Activated CD4-positive, CD25-positive, alpha-beta regulatory T cell treated with anti-CD3 and anti-CD28 coated beads, Interleukin-2, amount 50 U/mL, for 72 hours (primary cell): ENCODE measurements around the gene LDAF1.
A peak's percentile ranks its signal among the peaks of the same experiment; 100 is the strongest.
"Not testable (repeated sequence)": the region's sequence is repeated elsewhere in the genome, so short reads cannot be mapped to it uniquely, and the experiment has no call there.

ENCODE experiments used
- DNase-seq: peaks from one replicate; pipeline ENCODE4 v3.0.0; 2021

LDAF1 gene

DNA sequence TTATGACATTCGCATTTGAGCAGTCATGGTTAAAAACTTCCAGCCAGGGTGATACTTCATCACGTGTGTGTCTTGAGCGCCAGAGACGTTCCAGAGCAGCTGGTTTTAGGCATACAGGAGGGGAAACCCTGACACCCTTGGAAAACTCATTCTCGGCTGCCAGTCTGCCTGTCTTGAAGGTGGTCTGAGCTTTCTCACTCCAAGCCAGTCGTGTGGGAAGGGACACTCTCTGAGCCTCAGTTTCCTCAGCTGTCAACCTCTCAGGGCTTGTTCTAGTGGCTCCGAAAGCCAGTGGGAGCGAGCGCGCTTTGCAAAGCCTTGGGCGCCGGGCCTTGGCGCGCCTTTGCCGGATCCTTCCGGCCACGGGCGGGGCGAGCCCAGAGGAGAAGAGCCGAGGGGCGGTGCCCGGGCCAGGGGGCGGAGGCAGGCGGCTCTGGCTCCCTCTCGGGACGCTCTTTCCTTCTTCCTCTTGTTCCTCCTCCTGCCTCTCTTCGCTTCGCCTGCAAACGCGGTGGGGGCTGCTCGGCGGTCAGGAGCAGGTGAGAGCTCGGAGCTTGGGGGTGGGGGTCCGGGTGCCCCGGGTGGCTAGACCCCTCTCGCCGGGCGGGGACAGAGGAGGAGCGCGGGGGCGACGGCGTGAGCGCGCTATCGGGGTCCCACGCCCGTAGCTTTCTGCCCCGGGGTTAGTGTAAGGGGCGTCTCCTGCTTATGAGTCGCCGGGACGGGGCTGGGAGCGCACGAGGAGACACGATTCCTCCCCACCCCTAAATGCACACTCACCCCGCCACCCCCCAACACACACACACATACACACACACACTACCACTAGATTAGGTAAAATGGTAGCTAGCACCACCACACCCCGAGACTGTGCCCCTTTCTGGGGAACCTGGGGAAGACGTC, at the start of gene LDAF1:
Gene LDAF1 (plus strand): TSS at position 467 of the 903 bp plus-strand sequence. CDS start 2,509 bp downstream, outside the sequence.
- DNase-seq = peak; percentile 84

DNA sequence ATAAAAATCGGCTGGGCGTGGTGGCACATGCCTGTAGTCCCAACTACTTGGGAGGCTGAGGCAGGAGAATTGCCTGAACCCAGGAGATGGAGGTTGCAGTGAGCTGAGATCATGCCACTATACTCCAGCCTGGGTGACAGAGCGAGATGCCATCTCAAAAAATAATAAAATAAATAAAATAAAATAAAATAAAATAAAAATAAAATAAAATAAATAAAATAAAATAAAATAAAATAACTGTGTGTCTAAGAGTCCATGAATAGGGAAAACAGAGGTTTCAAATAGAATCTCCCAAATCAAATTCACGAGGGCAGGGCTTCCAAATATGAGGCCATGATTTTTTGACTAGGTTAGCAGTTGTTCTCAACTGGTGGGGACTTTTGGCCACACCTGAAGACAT, 42.9 kb upstream of the LDAF1 start:
- not testable (repeated sequence) for DNase-seq

DNA sequence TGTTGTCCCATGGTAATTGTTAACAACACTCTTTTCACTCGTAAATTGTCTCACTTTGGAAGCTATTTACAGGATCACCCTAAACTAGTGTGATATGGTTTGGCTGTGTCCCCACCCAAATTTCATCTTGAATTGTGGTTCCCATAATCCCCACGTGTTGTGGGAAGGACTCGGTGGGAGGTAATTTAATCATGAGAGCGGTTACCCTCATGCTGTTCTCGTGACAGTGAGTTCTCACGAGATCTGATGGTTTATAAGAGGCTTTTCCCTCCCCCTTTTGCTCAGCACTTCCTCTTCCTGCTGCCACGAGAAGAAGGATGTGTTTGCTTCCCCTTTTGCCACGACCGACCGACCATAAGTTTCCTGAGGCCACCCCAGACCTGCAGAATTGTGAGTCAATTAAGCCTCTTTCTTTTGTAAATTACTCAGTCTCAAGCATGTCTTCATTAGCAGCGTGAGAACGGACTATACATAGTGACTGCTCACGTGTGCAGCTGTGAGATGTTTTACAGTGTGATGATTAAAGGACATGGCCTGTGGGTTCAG, 42.3 kb upstream of the LDAF1 start:
- no peak for DNase-seq

DNA sequence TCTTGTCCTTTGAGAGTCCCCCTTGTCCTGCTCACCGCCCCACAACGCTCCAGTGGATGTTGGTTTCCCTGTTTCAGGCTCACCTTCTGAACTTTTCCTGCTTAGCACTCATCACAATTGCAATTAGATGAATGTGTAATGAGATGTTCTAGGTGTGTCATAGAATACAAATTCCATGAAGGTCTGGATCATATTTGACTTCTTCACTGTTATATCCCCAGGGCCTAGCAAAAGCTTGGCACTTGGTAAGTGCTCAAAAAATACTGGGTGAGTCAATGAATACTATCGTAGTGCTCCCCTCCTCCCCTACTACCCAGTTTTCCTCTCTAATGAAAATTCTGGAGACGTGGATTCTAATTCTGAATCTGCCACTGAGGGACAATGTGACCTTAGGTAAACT, 40.9 kb upstream of the LDAF1 start:
- no peak for DNase-seq

DNA sequence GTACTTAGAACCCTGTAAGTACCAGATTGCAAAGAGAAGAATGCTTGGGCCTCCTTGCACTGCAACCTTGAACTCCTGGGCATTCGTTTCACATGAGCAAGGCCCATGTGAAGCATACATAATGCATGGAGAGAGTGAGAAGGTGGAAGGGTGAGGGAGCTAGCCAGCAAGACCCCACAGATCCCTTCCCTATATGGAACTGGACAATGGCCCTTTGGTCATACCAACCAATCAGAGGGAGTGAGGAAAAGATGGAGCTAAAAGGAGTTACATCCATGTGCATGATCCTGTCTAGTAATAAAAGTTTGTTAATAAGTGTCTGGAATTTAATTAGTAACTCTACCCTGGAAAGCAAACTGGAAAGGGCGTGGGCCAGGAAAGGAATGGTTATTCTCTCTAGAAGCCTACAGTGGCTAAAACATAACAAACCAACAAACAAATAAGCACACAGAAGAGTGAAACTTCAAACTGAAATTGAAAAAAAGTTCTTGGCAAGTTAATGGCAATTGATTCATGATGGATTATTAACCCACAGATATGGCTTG, 37.4 kb upstream of the LDAF1 start:
- no peak for DNase-seq

DNA sequence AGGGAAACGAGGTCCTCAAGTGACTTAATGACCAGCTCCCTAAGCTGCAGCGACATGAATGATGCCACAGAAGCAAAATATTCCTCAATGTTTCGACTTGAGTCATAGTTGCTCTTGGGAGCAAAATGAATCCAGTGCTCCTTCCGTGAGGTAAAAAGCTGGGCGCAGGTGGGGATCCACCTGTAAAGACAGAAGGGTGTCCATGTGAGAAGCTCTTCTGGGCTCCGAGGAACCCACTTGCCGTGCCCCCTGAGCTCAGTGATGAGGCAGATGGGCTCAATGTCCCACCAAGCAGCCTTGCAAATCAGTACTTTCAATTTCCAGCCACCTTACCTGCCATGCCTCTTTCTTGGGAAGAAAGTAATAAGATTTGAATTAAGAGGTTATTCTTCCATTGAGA, 33.3 kb upstream of the LDAF1 start:
- no peak for DNase-seq

DNA sequence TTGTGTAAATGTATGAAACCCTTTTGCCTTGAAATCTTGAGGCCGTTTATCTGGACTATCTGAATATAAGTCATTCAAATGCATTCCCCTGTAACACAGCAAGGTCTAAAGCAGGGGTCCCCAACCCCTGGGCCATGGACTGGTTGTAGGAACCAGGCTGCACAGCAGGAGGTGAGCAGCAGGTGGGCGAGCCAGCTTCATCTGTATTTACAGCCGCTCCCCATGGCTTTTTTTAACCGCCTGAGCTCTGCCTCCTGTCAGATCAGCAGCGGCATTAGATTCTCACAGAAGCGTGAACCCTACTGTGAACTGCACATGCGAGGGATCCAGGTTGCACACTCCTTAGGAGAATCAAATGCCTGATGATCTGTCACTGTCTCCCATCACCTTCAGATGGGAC, 32.0 kb upstream of the LDAF1 start:
- DNase-seq = no peak

DNA sequence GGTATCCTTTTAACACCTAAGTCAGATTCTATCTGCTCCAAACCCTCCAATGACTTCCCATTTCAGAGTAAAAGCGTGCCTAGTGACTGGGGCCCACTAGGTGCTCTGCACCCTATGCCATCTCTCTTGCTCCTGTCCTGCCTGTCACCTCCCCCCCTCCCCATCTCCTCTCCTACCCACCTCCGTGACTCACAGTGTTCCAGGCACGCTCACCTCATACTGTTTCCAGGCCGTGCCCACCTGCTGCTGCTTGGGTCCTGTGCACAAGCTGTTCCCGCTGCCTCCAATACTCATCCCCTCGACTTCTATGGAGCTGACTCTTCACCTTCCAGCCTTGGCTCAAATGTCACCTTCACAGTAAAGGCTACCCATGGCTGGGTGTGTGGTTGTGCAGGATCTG, 29.5 kb upstream of the LDAF1 start:
- DNase-seq = no peak

DNA sequence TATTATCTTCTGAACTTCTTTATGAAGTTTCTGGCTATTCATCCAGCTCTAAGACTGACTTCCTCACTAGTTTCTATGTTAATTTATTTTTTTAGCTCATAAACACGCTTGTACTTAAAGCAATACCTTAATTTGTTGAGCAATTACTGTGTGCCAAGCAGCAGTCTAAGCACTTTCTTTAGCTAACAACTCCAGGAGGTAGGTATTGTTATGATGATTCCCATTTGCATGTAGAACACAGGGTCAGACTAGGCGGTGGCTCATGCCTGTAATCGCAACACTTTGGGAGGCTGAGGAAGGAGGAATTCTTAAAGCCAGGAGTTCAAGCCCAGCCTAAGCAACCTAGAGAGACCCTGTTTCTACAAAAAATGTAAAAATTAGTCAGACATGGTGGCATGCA, 27.7 kb upstream of the LDAF1 start:
- DNase-seq = no peak

DNA sequence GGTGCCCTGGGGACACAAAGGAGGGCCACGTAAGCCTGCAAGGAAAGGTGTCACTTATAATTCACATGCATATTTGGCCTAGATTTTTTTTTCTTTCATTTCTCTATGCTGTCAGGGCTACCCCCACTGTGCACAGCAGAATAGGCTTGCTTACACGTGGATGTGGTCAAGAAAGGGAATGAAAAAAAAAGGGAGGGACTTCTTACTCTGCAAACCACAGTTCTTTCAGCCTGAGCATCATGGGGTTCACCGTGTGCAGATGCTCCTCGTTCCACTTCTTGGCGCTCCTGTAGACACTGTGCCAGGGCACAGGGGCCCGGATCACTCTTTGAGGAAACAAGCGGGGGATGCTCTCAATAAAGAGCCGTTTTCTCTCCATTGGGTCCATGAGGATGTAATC, 24.4 kb upstream of the LDAF1 start:
- no peak for DNase-seq

DNA sequence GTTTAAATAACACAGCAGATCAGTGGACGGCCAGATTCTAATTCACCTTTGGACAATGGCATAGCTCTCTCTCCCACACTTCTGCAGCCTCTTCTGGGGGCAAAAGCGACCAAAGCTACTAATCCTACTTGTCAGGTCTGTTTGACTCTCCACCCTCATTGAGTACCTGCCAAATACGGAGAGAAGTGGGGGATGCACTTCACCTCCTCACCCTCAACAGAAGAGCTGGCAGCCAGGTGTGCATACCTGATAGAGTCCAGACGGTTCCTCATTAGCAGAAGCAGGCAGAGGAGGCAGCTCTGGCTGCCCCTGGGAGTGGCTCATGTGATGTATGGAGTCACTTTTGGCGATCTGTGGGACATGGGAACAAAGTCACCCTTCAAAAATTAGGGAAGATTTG, 12.7 kb upstream of the LDAF1 start:
- no peak for DNase-seq

DNA sequence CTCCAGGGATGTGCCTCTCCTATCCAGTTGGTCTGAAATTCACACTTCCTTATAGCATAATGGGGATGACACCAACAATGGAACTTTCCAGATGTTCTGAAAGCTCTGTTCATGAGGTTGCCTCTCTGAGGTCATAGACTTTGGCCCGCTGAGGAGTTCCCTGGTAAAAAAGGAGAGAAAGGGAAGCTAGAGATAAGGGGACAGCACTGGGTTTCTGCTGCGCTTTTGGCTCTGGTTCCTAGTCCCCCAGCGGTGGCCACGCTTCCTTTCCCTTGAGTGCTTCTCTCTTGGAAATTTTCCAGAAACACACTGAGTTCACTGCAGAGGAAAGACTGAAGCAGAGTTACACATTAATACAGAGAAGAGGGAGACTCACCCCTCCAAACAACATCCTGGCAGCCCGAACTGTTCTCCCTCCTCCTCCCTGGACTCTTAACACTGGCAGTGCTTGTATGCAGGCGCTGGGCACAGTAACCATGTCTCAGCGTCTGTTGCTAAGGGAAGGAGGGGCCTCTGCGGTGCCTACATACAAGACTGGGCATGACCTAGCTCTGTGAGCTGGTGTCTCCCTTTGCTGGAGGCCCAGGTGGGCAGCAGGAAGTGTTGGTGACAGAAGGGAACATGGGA, 8.0 kb upstream of the LDAF1 start, which contains the start of gene DNAH3:
Gene DNAH3 (minus strand): TSS at position 472 of the 627 bp plus-strand sequence. CDS start 527 bp downstream, outside the sequence.
- no peak for DNase-seq

DNA sequence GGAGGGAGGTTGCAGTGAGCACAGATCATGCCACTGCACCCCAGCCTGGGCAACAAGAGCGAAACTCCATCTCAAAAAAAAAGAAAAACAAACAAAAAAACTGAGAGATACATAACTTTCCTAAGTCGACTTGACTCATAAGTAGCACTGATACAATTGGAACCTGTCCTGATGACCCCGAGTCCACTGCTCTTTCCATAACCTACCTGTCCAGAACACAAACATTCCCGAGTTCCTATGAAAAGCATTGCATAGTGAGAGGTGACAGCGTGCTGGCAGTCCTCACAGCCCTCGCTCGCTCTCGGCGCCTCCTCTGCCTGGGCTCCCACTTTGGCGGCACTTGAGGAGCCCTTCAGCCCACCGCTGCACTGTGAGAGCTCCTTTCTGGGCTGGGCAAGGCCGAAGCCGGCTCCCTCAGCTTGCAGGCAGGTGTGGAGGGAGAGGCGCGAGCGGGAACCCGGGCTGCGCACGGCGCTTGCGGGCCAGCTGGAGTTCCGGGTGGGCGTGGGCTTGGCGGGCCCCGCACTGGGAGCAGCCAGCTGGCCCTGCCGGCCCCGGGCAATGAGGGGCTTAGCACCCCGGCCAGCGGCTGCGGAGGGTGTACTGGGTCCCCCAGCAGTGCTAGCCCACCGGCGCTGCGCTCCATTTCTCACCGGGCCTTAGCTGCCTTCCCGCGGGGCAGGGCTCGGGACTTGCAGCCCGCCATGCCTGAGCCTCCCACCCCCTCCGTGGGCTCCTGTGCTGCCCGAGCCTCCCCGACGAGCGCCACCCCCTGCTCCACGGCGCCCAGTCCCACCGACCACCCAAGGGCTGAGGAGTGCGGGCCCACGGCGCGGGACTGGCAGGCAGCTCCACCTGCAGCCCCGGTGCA, 6.1 kb upstream of the LDAF1 start:
- not testable (repeated sequence) for DNase-seq

DNA sequence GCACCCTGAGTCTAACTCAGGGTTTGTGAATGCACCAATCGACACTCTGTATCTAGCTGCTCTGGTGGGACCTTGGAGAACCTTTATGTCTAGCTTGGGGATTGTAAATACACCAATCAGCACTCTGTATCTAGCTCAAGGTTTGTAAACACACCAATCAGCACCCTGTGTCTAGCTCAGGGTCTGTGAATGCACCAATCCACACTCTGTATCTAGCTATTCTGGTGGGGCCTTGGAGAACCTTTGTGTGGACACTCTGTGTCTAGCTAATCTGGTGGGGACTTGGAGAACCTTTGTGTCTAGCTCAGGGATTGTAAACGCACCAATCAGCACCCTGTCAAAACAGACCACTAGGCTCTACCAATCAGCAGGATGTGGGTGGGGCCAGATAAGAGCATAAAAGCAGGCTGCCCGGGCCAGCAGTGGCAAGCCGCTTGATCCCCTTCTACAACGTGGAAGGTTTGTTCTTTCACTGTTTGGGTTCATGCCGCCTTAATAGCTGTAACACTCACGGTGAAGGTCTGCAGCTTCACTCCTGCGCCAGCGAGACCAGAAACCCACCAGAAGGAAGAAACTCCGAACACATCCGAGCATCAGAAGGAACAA, 5.2 kb upstream of the LDAF1 start:
- not testable (repeated sequence) for DNase-seq

DNA sequence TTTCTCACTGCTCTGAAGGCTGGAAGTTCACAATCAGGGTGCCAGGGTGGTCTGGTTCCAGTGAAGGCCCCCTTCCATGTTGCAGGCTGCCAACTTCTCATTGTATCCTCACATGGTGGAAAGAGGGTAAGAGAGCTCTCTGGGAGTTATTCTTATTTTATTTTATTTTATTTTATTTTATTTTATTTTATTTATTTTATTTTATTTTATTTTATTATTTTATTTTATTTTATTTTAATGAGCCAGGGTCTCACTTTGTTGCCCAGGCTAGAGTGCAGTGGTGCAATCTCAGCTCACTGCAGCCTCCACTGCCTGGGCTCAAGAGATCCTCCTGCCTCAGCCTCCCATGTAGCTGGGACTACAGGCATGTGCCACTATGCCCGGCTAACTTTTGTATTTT, 2.5 kb upstream of the LDAF1 start:
- DNase-seq = not testable (repeated sequence)

DNA sequence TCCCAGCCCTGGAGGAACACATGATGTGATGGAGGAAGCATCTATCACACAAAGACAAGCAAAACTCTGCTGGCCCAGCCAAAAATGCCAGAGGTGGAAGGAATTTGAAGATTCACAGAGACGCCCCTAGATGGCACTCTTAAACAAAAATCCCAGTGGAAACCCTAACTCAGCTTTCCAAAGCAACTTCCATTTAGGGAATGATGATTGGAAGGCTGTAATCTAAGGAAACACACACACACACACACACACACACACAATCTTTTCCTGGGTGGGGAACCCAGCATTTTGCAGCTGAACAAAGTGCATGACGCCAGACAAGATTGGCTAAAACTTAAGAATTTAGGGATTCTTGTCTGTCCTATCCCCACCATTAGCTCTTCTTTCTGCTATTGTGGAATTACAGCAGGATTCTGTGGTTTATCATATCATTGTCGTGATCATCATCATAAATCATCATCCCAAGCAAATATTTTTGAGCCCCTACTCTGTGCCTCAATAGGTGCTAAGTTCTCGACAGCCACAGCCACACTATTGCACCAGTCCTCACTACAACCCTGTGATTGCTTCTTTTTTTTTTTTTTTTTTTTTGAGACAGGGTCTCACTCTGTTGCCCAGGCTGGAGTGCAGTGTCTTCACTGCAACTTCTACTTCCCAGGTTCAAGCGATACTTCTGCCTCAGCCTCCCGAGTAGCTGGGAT, 1.6 kb upstream of the LDAF1 start:
- DNase-seq = no peak

DNA sequence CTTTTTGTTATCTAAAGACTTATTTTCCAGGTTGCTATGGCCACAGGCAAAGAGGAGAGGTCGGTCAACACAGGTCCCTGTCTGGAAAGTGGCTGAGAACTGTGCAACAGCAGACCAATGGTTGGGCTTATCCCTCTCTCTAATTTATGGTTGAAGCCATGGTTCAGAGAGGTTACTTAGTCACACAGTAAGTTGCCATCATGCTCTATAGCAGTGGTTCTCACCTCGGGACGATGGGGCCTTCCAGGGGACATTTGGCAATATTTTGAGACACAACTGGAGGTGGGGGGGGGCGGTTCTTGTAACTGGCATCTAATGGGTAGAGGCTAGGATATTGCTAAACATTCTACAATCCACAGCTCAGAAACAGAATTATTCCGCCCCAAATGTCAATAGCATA, 842 bp upstream of the LDAF1 start:
- DNase-seq = no peak

DNA sequence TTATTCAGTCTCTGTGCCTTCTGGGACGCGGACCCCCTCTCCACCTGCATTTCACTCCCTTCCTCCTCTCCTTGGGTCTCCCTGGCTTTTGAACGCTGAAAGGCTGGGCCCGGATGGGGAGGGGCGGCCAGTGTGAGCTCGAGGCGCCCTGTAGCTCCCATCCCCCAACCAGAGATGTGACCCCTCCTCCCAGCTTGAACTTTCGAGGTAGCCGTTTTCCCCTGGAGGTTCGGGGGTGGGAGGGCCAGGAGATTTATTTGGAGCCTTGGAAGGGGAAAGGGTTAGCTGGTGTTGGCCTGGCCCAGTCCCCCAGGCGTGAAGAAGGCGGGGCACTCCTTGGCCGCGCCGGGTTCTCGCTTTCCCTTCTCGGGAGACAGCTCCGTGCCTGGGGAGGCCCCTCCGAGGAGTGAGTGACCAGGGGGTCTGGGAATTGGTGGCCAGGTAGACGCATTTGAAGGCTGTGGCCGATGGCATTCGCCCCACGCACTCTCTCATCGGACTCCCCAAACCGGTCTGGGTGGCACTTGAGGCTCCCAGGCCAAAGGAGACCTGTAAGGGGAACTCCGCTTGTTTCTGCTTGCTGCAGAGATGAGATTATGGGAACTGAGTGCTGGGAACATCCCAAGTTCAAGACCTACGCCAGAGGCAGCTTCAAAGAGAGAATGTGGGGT, 942 bp downstream of the LDAF1 start:
- no peak for DNase-seq

DNA sequence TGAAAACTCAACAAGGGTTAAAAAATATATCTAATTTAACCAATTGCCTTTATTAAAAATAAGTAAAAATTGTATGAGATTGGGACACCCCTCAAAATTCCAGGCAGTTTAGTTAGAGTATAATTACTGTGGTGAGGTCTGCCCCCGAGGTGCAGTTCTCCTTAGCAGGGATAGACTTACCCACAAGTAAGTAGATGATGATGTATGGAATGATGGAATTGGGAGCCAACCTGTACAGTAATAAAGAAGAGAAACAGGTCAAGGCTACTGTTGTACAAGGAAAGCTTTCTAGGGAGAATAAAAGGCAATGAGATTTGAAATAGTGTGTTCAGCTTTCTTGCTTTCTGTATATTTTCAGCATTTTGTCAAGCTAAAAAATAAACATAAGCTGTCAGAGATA, 1.8 kb downstream of the LDAF1 start:
- no peak for DNase-seq

DNA sequence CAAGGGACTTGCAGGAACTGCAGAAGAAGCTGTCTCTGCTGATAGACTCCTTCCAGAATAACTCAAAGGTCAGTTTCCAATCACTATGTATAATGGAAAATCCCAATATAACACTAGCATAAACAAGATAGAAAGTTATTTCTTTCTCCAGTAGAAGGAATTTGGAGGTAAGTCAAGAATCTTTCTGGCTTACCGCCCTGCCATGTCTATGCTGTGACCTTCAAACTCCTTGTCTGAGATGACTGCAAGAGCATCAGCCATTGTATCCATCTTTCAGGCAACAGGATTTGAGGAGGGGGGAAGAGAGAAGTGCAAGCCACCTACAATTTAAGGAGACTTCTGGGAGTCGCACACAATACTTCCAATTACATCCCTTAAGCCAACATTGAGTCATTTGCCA, 2.7 kb downstream of the LDAF1 start:
- DNase-seq = no peak

DNA sequence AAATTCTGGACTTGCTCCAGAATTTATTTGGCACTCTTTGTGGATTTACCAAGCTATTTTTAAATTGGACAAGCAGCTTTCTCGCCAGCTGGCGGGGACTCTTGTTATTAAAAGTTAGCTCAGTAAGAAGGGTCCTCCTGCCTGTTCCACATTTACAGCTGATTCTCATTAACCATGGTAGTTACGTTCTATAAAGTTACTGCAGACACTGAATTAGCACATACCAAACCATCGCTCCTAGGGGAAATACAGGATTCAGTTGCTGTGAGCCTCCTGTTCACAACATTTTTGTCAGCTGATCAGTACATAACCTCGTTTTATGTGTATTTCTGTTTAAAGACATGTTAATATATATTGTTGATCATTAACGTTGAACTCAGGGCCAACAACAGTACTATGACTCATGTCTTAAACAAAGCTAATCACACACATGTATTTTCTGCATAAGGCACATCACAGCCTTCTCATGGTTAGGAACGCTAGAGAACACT, 4.2 kb downstream of the LDAF1 start:
- DNase-seq = no peak
